ENCODE measurements around the gene TMTC1. TPM values are rescaled to one million over a fixed set of nuclear protein-coding genes. Genes with fewer than 3 reads are reported as not detected.

The TMTC1 gene
- total and polyA plus RNA-seq, 7 experiments from 2014 or later = 0.19 to 2.8 (median 0.46) TPM; not detected in 3

DNA sequence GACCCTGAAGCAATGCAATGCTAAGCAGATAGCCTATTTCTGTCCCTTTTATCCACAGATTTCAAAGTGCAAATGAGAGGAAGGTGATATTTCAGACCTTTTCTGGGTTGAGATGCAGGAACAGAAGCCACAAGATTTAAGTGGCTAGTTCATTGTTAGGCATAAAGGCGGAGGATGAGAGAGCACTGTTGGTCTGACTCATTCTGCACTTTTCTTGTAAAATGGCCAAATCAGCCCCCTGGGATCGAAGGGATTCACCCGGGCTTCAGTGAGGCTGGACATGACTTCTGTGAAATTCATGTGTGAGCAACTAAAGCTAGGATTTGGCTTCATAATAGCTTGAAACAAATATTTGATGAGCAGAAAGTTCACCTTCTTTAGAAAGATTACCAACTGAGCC, 184.4 kb downstream of the TMTC1 start:
- Mint-ChIP-seq H3K36me3 (no peaks in the 10 kb centered on the region), H3K27me3 (peaks cover 2 to 31% (median 17%) of the 10 kb centered on the region in 5 donors), H3K9me3 (peaks cover 0 to 3% (median 0%) of the 10 kb centered on the region in 11 donors), H3K27ac (no peak overlapping the region), H3K4me3 (no peak overlapping the region), H3K4me1 (no peaks in the 10 kb centered on the region)
- Histone ChIP-seq H3K4me3 (ENCODE audit: low read length) (no peak overlapping the region), H3K9me3 (ENCODE audit: control insufficient read depth in 2 of 3, low read length in 3 of 3) (no peaks in the 10 kb centered on the region), H3K4me1 (ENCODE audit: control insufficient read depth in 2 of 2, insufficient read depth in 2 of 2, low read length in 2 of 2) (no peaks in the 10 kb centered on the region), H3K27me3 (ENCODE audit: control insufficient read depth in 2 of 2, insufficient read depth in 2 of 2, low read length in 2 of 2) (no peaks in the 10 kb centered on the region), H3K27ac (ENCODE audit: low read depth, low read length) (no peak overlapping the region), H3K36me3 (ENCODE audit: control insufficient read depth in 2 of 3, insufficient read depth in 3 of 3, low read length in 3 of 3) (no peaks in the 10 kb centered on the region)
- no peak for ATAC-seq
- no peak for DNase-seq
- ChIA-PET POLR2A (no interaction called here), CTCF (no interaction called here)
- intact Hi-C loops (cut with micrococcal nuclease) = no loop called here

DNA sequence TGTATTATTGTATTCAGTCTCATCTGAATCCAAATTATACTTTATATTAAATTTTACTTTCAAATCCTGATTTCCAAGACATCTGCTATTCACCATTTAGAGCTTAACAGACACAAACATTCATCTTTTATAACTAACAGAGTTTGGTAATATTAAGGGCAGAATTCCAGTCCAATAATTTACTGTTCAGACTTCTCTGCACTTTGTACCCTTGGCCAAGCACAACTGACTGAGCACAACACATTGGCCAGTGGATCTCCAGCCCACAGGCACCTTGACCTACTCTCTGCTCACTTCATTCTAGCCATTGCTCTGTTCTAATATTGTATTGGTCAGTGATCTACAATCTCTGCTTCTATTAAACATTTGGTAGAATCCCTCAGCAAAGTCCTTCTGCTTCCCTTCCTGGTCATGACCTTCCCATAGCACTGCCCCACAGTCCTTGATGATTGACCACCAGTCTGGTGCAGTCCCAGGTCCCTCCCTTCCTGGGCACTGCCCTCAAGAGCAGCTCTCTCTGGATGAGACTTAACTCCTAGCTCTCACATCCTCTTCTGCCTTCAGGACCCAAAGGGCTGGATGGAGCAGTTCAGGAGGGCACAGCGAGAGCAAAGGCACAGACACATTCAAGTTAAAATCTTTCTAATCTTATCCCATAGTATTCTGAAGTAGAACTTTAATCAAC, 188.5 kb downstream of the TMTC1 start:
- Mint-ChIP-seq H3K27ac (no peak overlapping the region), H3K36me3 (peaks cover 0 to 2% (median 0%) of the 10 kb centered on the region in 5 donors), H3K4me3 (no peak overlapping the region), H3K27me3 (peaks cover 2 to 25% (median 17%) of the 10 kb centered on the region in 5 donors), H3K4me1 (no peaks in the 10 kb centered on the region), H3K9me3 (peaks cover 0 to 6% (median 0%) of the 10 kb centered on the region in 11 donors)
- no peak for ATAC-seq
- Histone ChIP-seq H3K27me3 (ENCODE audit: control insufficient read depth in 2 of 2, insufficient read depth in 2 of 2, low read length in 2 of 2) (no peaks in the 10 kb centered on the region), H3K4me1 (ENCODE audit: control insufficient read depth in 2 of 2, insufficient read depth in 2 of 2, low read length in 2 of 2) (no peaks in the 10 kb centered on the region), H3K9me3 (ENCODE audit: control insufficient read depth in 2 of 3, low read length in 3 of 3) (no peaks in the 10 kb centered on the region), H3K36me3 (ENCODE audit: control insufficient read depth in 2 of 3, insufficient read depth in 3 of 3, low read length in 3 of 3) (no peaks in the 10 kb centered on the region), H3K27ac (ENCODE audit: low read depth, low read length) (no peak overlapping the region), H3K4me3 (ENCODE audit: low read length) (no peak overlapping the region)
- intact Hi-C loops (cut with micrococcal nuclease) = no loop called here
- no peak for DNase-seq
- CTCF ChIA-PET = no interaction called here
- POLR2A ChIA-PET = no interaction called here

DNA sequence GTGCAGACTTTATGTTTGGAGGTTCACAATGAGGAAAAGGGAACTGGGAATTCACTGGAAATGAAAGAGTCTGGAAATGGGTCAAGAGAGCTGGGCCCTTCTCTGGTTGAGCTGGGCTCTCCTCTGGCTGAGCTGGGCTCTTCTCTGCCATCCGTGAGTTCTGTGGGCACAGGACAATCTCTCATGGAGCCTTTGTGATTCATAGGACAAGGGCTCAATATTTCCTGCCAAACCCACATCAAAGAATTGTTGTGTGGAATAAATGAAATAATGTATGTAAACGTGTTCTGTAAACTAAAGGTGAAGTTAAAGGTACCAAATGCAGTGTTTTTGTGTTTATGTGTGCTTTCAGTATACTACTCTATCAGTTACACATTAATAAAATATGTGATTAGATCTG, 190.7 kb downstream of the TMTC1 start:
- Histone ChIP-seq H3K27me3 (ENCODE audit: control insufficient read depth in 2 of 2, insufficient read depth in 2 of 2, low read length in 2 of 2) (no peaks in the 10 kb centered on the region), H3K36me3 (ENCODE audit: control insufficient read depth in 2 of 3, insufficient read depth in 3 of 3, low read length in 3 of 3) (no peaks in the 10 kb centered on the region), H3K4me1 (ENCODE audit: control insufficient read depth in 2 of 2, insufficient read depth in 2 of 2, low read length in 2 of 2) (no peaks in the 10 kb centered on the region), H3K27ac (ENCODE audit: low read depth, low read length) (no peak overlapping the region), H3K4me3 (ENCODE audit: low read length) (no peak overlapping the region), H3K9me3 (ENCODE audit: control insufficient read depth in 2 of 3, low read length in 3 of 3) (no peaks in the 10 kb centered on the region)
- Mint-ChIP-seq H3K36me3 (peaks cover 0 to 2% (median 0%) of the 10 kb centered on the region in 5 donors), H3K27me3 (peaks cover 0 to 30% (median 26%) of the 10 kb centered on the region in 5 donors), H3K27ac (no peak overlapping the region), H3K4me3 (no peak overlapping the region), H3K9me3 (peaks cover 0 to 6% (median 0%) of the 10 kb centered on the region in 11 donors), H3K4me1 (no peaks in the 10 kb centered on the region)
- ATAC-seq (no peak), DNase-seq (no peak)
- ChIA-PET POLR2A (no interaction called here), CTCF (no interaction called here)
- intact Hi-C loops (cut with micrococcal nuclease) = no loop called here

DNA sequence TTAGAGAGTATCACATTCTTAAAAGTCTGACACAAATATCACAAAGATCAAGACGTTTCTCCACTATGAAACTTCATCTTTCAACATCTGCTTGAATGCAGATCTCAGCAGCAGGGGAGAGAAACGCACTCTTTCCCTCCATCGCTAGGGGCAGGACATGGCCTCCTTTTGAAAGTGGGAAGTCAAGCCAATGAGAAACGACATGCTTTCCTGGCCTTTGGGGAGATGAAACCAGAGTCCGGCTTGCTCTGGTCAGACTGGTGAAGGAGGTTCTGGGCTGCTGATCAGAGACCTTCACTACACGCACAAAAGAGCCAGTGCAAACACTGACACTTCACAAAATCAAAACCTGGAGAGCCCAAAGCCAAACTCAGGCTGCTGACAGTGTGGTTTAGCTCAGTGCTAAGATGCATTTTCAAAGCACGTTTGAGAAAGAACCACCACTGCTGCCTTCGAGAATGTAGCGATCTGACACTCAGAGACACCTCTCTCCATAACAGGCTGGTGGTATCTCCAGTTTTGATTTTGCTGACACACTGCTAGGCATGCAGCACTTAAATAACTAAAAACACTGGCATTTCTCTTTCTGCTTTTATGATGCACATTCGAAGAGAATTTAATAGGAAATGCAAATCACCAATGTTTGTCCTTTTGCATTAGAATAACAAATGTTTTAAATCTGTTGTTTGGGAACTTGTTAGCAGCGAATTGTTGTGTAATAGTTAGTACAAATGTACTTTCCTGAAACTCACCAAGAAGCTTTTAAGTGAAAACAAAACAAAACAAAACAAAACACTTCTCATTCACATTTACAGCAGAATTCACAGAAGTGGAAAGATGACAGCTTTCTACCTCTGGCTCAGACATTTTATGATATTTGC, 192.4 kb downstream of the TMTC1 start:
- Mint-ChIP-seq H3K9me3 (peaks cover 0 to 6% (median 0%) of the 10 kb centered on the region in 11 donors), H3K27ac (no peak overlapping the region), H3K36me3 (peaks cover 0 to 2% (median 0%) of the 10 kb centered on the region in 5 donors), H3K27me3 (peaks cover 0 to 28% (median 18%) of the 10 kb centered on the region in 5 donors), H3K4me3 (no peak overlapping the region), H3K4me1 (no peaks in the 10 kb centered on the region)
- no peak overlapping the region for H3K27ac ChIP-seq (ENCODE audit: low read depth, low read length)
- no peaks in the 10 kb centered on the region for H3K36me3 ChIP-seq (ENCODE audit: control insufficient read depth in 2 of 3, insufficient read depth in 3 of 3, low read length in 3 of 3)
- ChIA-PET POLR2A (no interaction called here), CTCF (no interaction called here)
- ATAC-seq = no peak
- no peaks in the 10 kb centered on the region for H3K9me3 ChIP-seq (ENCODE audit: control insufficient read depth in 2 of 3, low read length in 3 of 3)
- intact Hi-C loops (cut with micrococcal nuclease) = no loop called here
- no peak for DNase-seq
- no peaks in the 10 kb centered on the region for H3K4me1 ChIP-seq (ENCODE audit: control insufficient read depth in 2 of 2, insufficient read depth in 2 of 2, low read length in 2 of 2)
- no peak overlapping the region for H3K4me3 ChIP-seq (ENCODE audit: low read length)
- no peaks in the 10 kb centered on the region for H3K27me3 ChIP-seq (ENCODE audit: control insufficient read depth in 2 of 2, insufficient read depth in 2 of 2, low read length in 2 of 2)

DNA sequence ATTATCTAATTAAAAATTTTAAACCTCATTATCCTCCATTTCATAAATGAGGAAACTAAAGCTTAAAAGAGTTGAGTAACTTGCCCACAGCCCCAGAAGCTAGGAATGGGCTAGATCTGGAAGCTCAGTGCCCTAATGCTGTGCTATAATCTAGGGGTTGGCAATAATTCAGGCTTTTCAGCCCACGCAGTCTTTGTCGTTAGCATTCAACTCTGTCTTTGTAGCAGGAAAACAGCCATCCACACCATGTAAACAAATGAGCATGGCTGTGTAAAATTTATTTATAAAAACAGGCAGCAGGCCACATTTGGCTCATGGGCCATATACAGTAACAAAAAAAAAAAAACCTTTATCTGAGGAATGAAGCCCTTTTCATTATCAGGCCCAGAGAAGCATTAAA, 193.9 kb downstream of the TMTC1 start:
- no peak overlapping the region for H3K27ac Mint-ChIP-seq
- intact Hi-C loops (cut with micrococcal nuclease) = no loop called here
- ChIA-PET CTCF (no interaction called here), POLR2A (no interaction called here)
- H3K36me3 ChIP-seq (ENCODE audit: control insufficient read depth in 2 of 3, insufficient read depth in 3 of 3, low read length in 3 of 3) = no peaks in the 10 kb centered on the region
- no peaks in the 10 kb centered on the region for H3K4me1 ChIP-seq (ENCODE audit: control insufficient read depth in 2 of 2, insufficient read depth in 2 of 2, low read length in 2 of 2)
- no peaks in the 10 kb centered on the region for H3K9me3 ChIP-seq (ENCODE audit: control insufficient read depth in 2 of 3, low read length in 3 of 3)
- no peaks in the 10 kb centered on the region for H3K27me3 ChIP-seq (ENCODE audit: control insufficient read depth in 2 of 2, insufficient read depth in 2 of 2, low read length in 2 of 2)
- H3K27ac ChIP-seq (ENCODE audit: low read depth, low read length) = no peak overlapping the region
- no peak overlapping the region for H3K4me3 Mint-ChIP-seq
- ATAC-seq (no peak), DNase-seq (no peak)
- H3K9me3 Mint-ChIP-seq = peaks cover 0 to 6% (median 0%) of the 10 kb centered on the region in 11 donors
- H3K36me3 Mint-ChIP-seq = peaks cover 0 to 2% (median 0%) of the 10 kb centered on the region in 5 donors
- H3K4me1 Mint-ChIP-seq = no peaks in the 10 kb centered on the region
- peaks cover 0 to 21% (median 18%) of the 10 kb centered on the region in 5 donors for H3K27me3 Mint-ChIP-seq
- no peak overlapping the region for H3K4me3 ChIP-seq (ENCODE audit: low read length)

DNA sequence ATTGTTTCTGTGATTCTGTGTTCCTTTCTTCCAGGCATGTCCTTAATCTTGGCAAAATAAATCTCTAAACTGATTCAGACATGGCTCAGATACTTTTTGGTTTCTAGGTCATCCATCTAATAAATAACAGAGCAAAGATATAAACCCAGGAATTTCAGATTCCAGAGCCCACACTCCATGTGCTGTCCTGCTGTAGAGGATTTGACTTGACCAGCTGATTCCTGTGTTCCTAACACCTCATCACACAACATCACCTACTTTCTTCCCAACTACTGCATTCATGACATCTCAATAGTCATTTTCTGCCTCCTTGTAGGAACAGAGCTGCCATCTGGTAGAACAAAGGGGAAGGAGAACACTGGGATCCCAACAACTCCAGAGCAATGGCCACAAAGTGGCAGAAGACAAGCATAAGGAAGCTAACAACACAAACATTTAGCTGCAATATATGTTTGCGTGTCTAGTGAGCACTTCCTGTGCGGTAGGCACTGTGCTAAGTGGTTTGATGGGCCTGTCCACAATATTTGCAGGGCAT, 194.4 kb downstream of the TMTC1 start:
- Mint-ChIP-seq H3K36me3 (peaks cover 0 to 2% (median 0%) of the 10 kb centered on the region in 5 donors), H3K27ac (no peak overlapping the region), H3K27me3 (peaks cover 0 to 21% (median 18%) of the 10 kb centered on the region in 5 donors), H3K9me3 (peaks cover 0 to 6% (median 0%) of the 10 kb centered on the region in 11 donors), H3K4me3 (no peak overlapping the region), H3K4me1 (no peaks in the 10 kb centered on the region)
- POLR2A ChIA-PET = no interaction called here
- no peak overlapping the region for H3K27ac ChIP-seq (ENCODE audit: low read depth, low read length)
- no peak for DNase-seq
- ATAC-seq = no peak
- no peaks in the 10 kb centered on the region for H3K27me3 ChIP-seq (ENCODE audit: control insufficient read depth in 2 of 2, insufficient read depth in 2 of 2, low read length in 2 of 2)
- H3K4me3 ChIP-seq (ENCODE audit: low read length) = no peak overlapping the region
- no peaks in the 10 kb centered on the region for H3K36me3 ChIP-seq (ENCODE audit: control insufficient read depth in 2 of 3, insufficient read depth in 3 of 3, low read length in 3 of 3)
- H3K4me1 ChIP-seq (ENCODE audit: control insufficient read depth in 2 of 2, insufficient read depth in 2 of 2, low read length in 2 of 2) = no peaks in the 10 kb centered on the region
- CTCF ChIA-PET = no interaction called here
- no peaks in the 10 kb centered on the region for H3K9me3 ChIP-seq (ENCODE audit: control insufficient read depth in 2 of 3, low read length in 3 of 3)
- intact Hi-C loops (cut with micrococcal nuclease) = no loop called here

Measured in naive thymus-derived CD4-positive, alpha-beta T cell (primary cell).